Measurements from ENCODE around the gene EIF1AX.

DNA sequence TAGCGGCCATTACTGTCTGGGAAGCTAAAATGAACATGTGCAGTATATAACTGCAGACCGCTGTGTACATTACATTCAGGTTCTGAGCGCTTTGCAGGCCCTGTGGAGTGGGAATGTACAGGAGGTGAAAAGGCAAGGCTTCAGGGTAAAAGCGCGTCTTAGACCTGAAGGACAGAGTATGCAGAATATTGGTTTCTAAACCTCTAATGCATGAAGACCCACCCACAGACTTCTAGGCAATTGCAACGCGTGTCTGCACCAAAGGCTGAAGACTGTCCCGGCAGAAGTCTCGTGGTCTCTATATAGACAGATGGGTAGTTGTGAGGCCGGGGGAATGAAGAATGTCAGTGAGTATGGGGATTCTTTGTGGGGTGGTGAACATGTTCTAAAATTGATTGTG, 30.4 kb downstream of the EIF1AX start:
- no peak for TF ChIP-seq XRCC4 (IDR thresholded peaks at IDR 0.05; ENCODE audit: extremely low read depth, insufficient read depth, insufficient read length)
- no peak for TF ChIP-seq TCF7L2 (IDR thresholded peaks at IDR 0.05; ENCODE audit: low read depth, low read length)
- no peak for TF ChIP-seq JUNB (CRISPR knock-in tag; conservative IDR thresholded peaks at IDR 0.05)
- TF ChIP-seq ZNF24 (IDR thresholded peaks at IDR 0.05) = no peak
- no peak for TF ChIP-seq ZNF561 (CRISPR knock-in tag; conservative IDR thresholded peaks at IDR 0.05)
- TF ChIP-seq, protein P1, sequence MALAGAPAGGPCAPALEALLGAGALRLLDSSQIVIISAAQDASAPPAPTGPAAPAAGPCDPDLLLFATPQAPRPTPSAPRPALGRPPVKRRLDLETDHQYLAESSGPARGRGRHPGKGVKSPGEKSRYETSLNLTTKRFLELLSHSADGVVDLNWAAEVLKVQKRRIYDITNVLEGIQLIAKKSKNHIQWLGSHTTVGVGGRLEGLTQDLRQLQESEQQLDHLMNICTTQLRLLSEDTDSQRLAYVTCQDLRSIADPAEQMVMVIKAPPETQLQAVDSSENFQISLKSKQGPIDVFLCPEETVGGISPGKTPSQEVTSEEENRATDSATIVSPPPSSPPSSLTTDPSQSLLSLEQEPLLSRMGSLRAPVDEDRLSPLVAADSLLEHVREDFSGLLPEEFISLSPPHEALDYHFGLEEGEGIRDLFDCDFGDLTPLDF (CRISPR knock-in tag; IDR thresholded peaks at IDR 0.05) = no peak
